Activated CD4-positive, alpha-beta T cell treated with anti-CD3 and anti-CD28 coated beads for 4 hours (primary cell): ENCODE results near the gene ATP8B2.
"Not testable (repeated sequence)": the region's sequence is repeated elsewhere in the genome, so short reads cannot be mapped to it uniquely, and the experiment has no call there.

Experiments
- DNase-seq, 2 donors: peaks; one replicate each; pipeline ENCODE4 v3.0.0-alpha.2; 2020

Gene ATP8B2

GRCh38 chr1:154347961-154348360, 22.6 kb downstream of the ATP8B2 start:
- no peak for DNase-seq

GRCh38 chr1:154348429-154349076, 23.2 kb downstream of the ATP8B2 start:
- no peak for DNase-seq

- DNase-seq, result no peak
Measured at GRCh38 chr1:154349121-154349520, 23.8 kb downstream of the ATP8B2 start.

- no peak for DNase-seq
Measured at GRCh38 chr1:154350383-154350782, 25.1 kb downstream of the ATP8B2 start.

DNA sequence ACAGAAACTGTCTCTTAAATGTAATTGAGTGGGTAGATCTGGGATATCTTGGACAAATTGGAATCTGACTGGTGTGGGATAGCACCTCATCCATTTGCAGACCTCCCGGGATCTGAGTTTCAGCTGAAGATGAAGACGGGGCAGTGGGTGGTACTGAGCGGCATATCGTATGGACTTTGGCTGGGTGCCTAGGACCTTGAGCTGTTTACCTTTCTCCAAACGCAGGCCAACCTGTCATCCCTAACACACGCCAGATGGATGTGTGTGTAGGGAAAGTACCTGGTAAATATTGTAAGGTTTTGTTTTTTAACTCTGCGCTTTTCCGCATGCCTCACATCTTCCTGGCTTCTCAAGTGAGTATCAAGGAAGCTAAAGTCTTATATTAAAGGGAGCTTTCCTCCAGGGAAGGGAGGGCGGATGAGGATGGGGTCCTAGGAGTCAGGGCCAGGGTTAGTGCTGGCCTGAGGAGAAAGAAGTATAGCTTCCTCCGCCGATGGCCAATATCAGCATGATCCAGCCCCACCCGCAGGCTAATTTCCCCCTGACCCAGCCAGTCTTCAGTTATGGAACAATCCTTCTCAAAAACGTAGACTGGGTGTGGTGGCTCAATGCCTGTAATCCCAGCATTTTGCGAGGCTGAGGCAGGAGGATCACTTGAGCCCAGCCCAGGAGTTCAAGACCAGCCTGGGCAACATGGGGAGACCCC, 26.2 kb downstream of the ATP8B2 start:
- no peak for DNase-seq

GRCh38 chr1:154352245-154352580, 26.9 kb downstream of the ATP8B2 start:
- DNase-seq, result no peak

DNA sequence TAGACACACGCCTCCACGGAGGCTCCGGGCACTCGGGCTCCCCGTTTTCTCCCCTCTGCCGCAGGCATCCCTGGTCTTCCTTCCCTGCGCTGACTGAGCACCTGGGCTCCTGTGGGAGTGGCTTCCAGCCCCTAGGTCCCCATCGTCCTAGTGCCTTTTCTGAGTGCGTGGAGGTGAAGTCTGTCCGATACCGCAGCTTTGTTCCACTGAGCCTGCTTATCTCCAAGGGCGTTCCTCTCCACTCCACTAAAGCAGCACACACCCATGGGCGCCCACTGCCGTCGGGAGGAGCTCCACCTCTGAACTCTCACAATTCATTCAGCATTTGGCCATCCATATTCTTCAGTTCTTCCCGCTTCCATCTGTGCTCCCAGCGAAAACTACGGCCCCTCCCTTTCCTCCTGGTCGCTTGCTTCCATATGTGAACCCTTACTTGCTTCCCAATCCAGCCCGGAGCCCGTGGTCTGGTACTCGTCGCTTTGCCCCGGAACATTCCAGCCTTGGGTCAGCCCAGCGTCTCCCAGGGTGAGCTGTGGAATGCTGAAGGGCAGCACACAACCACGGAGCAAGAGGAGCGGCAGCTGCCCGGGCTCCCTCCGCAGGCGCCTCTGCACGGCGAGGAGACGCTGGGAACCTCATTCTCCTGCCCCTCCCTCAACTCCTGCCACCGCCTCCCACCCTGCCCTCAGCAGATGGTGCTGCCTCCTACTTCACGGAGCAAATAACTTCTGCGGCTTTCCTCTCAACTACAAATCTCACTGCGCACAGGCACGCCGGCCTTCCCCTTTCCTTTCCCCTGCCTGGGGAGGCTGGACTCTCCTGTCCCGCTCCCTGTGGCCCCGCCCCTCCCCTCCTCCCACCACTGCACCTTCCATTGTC, 27.5 kb downstream of the ATP8B2 start:
- DNase-seq, result peak; percentile 46 to 54

DNA sequence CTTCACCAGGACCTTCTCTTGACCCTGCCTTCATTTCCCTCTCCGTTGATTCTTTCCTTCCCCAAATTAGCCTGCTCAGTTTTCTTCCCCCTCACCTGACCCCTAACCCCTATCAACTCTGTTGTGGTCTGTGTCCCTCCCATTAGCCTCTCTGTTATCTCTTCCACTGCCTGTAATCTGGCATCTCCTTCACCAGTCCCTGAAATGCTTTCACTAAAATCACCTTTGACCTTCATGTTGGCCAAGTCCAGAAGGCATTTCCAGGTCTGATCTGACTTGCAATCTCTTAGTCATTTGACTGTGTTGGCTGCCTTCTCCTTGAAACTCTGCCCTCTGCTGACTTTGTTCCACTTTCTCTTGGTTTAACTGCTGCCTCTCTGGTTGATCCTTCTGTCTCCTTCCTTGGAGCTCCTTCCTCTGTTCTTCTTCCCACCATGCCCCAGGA, 28.2 kb downstream of the ATP8B2 start:
- peak; percentile 27 to 35 for DNase-seq

DNA sequence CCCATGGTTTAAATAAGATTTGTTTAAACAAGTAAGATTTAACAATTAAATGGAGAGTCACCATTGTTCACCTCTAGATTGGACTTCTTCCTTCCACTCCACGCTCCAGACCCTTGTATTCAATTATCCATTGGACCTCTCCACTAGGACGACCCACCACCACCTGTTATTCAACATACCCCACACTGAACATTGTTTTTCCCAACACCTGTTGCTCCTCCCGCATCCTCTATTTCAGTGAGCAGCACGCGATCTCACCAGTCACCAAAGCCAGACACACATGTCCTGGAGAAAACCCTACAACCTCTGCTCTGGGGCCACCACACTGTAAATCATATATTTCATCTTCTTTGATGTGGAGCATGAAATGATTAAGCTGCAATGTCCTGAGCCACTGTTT, 28.6 kb downstream of the ATP8B2 start:
- no peak for DNase-seq

DNA sequence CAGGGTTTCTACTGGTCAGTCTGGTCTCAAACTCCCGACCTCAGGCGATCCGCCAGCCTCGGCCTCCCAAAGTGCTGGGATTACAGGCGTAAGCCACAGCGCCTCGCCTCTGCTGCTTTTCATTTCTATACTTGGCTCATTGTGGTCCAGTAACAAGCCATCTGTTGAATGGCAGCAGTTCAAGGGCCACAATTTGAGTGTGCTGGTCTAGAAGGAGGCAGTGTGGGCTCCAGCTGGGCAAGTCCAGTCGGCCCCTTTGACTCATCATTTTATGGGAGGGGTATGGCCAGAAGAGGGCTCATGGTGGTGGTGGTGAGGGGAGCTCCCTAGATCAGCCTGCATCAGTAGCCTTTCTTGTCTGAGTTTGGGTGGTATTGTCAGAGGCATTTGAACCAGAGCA, 33.2 kb downstream of the ATP8B2 start:
- no peak for DNase-seq

GRCh38 chr1:154360288-154360687, 35.0 kb downstream of the ATP8B2 start:
- DNase-seq, result no peak

DNA sequence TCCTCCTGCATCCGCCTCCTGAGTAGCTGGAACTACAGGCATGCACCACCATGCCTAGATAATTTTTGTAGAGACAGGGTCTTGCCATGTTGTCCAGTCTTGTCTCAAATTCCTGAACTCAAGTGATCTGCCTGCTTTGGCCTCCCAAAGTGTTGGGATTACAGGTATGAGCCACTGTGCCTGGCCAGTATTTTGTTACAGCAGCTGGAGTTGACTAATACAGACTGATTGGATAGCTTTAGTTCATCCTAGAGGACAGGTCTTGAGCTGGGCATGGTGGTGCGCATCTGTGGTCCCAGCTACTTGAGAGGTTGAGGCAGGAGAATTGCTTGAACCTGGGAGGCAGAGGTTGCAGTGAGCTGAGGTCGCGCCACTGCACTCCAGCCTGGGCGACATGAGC, 35.6 kb downstream of the ATP8B2 start:
- not testable (repeated sequence) for DNase-seq

DNA sequence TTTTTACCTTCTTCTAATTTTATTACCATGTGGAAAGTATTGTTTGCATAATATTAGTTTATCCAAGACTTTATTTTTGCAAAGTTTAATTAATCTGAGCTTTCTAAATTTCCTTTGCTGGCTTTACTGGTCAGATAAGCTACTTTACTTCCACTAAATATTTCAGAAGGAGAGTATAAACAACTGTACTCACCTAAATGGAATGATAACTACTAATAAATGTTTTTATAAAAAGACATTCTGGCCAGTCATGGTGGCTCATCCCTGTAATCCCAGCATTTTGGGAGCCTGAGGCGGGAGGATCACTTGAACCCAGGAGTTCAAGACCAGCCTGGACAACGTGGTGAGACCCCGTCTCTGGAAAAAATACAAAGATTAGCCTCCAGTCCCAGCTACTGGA, 36.0 kb downstream of the ATP8B2 start:
- DNase-seq, result no peak

GRCh38 chr1:154371436-154371835, 46.1 kb downstream of the ATP8B2 start:
- DNase-seq, result no peak

GRCh38 chr1:154373777-154374357, 48.5 kb downstream of the ATP8B2 start:
- DNase-seq, result not testable (repeated sequence)

GRCh38 chr1:154379301-154379700, 54.0 kb downstream of the ATP8B2 start:
- no peak for DNase-seq

DNA sequence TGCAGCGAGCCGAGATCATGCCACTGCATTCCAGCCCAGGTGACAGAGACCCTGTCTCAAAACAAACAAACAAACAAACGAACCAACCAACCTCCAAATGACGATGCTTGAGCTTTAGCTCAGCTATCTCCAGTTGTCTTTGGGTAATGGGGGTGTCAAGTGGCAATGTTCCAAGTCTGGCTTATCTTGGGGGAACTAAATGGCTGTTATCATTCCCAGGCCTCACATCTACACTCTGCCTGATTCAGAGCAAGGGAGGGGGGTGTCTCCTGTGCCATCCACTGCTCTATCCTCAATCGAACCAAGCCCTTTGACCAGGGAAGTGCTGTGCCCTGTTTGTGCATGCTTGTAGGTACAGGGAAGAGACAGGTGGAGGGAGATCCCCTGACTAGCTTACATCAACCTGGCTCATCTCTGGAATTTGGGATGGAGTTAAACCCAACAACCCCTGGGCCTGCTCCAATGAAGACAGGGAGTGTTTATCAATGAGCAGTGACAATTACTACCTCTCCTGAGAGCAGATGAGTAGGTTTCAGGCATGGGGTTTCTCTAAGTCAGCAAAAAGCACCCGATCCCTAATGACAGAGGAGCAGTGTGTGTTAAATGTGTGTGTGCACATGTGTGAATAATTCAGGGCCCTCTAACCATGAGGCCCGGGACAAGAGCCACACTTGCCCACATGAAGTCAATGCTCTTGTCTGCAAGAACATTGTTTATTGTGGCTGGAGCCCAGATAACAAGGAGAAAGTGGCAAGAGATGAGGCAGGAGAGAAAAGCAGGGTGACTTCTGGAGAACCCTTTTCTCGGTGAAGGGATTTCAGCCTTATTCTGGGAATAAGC, 59.5 kb downstream of the ATP8B2 start:
- no peak for DNase-seq

DNA sequence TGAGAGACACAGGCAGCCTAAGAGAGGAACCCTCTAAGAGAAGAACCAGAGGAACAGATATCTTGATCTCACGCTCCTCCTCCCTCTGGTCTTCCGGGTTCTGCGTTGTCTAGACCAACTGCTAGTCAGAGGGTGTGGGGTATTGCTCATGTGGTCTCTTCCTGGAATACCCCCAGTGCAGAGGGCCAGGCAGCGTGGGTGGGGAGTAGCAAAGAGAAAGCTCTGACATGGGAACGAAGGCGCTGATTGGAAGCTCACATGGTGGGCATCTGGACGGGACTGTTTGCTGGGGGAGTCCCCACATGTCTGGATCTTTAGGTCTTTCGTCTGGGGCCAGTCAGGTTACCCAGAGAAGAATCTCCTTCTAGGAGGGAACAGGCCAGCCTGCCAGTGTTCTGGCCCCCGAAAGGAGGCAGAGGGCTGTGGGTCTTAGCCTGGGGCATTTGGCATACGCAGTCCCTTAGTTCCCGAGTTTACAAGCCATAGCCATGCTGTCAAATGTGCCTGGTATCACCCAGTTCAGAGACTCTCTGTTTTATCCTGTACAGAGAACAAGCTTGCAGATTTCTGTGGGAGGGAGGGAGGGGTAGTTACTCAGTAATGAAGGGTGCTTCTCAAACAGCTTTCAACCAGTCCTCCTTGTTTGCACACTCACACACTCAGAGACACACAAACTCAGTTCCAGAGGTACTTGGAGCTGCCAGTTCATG, 61.5 kb downstream of the ATP8B2 start:
- peak; percentile 88 to 94 for DNase-seq

- no peak for DNase-seq
Measured at GRCh38 chr1:154391086-154391770, 65.9 kb downstream of the ATP8B2 start.

DNA sequence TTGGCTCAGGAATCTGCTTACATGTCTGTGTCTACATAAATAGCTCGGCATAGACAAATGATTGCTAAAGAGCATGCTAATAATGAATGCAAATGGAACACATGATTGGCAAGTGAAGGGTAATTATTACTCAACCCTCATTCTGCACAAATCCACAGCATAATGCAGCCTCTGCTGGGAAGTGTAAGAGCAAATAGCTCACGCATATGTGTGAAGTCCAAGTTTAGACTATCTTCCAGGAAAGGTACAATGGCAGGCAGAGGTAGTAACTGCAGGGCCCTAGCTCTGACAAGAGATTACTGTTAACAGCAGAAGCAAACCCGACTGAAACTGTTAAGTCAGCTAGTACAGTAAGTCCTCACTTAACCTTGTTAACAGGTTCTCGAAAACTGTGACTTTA, 72.8 kb downstream of the ATP8B2 start:
- no peak for DNase-seq

- DNase-seq, result no peak
Measured at GRCh38 chr1:154398678-154399077, 73.4 kb downstream of the ATP8B2 start.
